GM06990 (cell line): ENCODE data around the gene LMX1A.

Experiments used
- DNase-seq: peaks from one replicate; pipeline ENCODE4 v3.0.0-alpha.2; 2011; ENCODE audit not compliant: insufficient read length; ENCODE audit errors: extremely low read depth
- H3K27me3 ChIP-seq: replicated peaks from 2 replicates; pipeline ENCODE4 v1.6.0; 2011; ENCODE audit warnings: low read length; ENCODE audit not compliant: control insufficient read depth, insufficient read depth
- H3K36me3 ChIP-seq: 2 replicates; pipeline ENCODE4 v1.5.1; 2011; ENCODE audit warnings: low read length; ENCODE audit not compliant: control insufficient read depth, insufficient read depth
- H3K4me3 ChIP-seq: replicated peaks from 2 replicates; pipeline ENCODE4 v1.5.1; 2011; ENCODE audit warnings: low read depth, mild to moderate bottlenecking, control low read depth, low read length
- TF ChIP-seq, protein P1 (sequence below): IDR thresholded peaks from 2 replicates; pipeline ENCODE4 v1.5.1; 2011; ENCODE audit warnings: low read length, control low read depth, mild to moderate bottlenecking, inconsistent platforms; ENCODE audit not compliant: insufficient read depth, poor library complexity, severe bottlenecking

Gene LMX1A

DNA sequence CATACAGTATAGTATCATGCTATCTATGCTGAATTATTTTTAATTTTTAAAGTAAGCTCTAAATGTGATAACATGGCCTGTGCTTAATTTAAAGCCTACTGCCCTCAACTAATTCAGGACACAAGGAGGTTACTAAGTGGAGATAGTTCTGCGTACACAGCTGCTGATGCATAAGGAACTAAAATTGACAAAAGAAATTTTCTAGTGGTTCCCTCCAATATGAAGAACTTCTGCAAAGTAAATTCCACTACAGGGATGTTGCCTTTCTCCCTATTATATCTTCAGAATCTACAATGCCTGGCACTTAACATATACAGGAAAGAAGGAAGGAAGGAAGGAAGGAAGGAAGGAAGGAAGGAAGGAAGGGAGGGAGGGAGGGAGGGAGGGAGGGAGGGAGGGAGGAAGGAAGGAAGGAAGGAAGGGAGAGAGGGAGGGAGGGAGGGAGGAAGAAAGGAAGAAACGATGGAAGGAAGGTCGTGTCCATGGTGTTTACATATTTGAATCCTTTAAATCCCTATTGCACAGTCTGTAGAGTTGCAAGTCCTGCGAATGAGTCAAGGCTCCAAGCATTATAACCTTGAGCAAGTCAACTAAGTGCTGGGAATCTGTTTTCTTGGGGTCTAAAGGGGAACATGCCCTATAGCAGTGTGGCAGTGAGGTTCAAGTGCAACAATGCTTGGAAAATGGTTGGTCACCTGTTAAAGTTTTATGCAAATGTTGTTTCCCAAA is 171.2 kb downstream of the LMX1A start:
- Histone ChIP-seq H3K36me3 (no peaks in the 10 kb centered on the region), H3K4me3 (no peak overlapping the region), H3K27me3 (no peaks in the 10 kb centered on the region)
- no peak for DNase-seq
- TF ChIP-seq, protein P1, sequence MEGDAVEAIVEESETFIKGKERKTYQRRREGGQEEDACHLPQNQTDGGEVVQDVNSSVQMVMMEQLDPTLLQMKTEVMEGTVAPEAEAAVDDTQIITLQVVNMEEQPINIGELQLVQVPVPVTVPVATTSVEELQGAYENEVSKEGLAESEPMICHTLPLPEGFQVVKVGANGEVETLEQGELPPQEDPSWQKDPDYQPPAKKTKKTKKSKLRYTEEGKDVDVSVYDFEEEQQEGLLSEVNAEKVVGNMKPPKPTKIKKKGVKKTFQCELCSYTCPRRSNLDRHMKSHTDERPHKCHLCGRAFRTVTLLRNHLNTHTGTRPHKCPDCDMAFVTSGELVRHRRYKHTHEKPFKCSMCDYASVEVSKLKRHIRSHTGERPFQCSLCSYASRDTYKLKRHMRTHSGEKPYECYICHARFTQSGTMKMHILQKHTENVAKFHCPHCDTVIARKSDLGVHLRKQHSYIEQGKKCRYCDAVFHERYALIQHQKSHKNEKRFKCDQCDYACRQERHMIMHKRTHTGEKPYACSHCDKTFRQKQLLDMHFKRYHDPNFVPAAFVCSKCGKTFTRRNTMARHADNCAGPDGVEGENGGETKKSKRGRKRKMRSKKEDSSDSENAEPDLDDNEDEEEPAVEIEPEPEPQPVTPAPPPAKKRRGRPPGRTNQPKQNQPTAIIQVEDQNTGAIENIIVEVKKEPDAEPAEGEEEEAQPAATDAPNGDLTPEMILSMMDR = no peak

DNA sequence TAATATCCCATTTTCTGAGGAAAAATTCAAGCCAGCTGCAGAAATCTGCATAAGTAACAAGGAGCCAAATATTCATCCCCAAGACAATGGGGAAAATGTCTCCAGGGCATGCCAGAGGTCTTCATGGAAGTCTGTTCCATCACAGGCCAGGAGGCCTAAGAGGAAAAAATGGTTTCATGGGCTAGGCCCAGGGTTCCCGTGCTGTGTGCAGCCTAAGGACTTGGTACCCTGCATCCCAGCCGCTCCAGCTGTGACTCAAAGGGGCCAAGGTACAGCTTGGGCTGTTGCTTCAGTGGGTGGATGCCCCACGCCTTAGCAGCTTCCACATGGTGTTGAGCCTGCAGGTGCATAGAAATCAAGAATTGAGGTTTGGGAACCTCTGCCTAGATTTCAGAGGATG is 173.5 kb downstream of the LMX1A start:
- no peaks in the 10 kb centered on the region for H3K27me3 ChIP-seq
- no peaks in the 10 kb centered on the region for H3K36me3 ChIP-seq
- TF ChIP-seq, protein P1 = no peak
- no peak overlapping the region for H3K4me3 ChIP-seq
- no peak for DNase-seq

DNA sequence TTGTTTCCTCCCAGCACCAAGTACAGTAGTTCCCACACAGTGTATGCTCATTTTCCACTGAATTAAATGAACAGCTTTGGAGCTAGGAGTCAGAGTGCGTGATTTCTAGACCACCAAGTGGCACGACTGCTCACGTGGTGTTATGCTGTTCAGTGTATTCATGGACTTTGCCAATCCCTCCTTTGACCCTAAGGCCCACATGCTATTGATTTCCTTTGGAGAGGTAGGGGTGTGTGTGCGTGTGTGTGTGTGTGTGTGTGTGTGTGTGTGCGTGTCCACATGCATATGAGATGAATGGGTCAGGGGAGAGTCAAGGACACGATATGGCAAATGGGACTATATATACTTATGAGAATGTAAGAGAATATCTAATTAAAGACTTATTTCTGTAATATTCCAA is 177.2 kb downstream of the LMX1A start:
- TF ChIP-seq, protein P1 = no peak

DNA sequence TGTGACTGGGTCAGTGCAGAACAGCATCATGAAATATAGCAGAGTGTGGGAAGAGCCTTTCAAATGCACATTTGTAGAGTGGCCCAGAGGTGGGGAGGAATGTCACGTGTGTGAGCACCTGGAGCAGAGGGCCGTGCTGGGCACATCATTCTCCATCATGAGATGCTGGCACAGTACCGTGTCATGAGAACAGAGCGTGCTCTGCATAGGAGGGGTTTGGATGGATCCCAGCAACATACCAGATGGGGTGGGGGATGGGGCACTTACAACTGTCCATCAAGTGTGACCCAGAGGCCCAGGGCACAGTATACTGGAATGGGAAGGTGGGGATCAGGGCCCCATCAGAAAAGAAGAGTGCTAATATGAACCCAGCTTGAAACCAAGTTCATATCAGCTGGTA is 182.0 kb downstream of the LMX1A start:
- no peak for DNase-seq
- TF ChIP-seq, protein P1 = no peak
- no peaks in the 10 kb centered on the region for H3K36me3 ChIP-seq

More for the DNA sequence above, 177.2 kb downstream of the LMX1A start:
- H3K4me3 ChIP-seq = no peak overlapping the region
- no peaks in the 10 kb centered on the region for H3K27me3 ChIP-seq
- no peak for DNase-seq
- no peaks in the 10 kb centered on the region for H3K36me3 ChIP-seq

DNA sequence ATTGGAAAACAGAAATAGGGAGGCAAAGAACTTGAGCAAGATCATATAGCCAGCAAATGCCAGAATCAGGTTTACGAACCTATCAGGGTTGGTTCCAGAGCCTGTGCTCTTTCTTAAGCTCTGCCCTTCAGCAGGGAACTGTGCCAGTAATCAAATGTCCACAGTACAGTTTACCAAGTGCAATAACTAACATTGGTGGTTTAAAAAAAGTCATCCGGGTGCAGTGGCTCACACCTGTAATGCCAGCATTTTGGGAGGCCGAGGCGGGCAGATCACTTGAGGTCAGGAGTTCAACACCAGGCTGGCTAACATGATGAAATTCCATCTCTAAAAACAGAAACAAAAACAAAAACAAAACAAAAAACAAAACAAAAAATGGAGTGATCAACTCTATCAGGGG is 182.7 kb downstream of the LMX1A start:
- DNase-seq = no peak
- Histone ChIP-seq H3K27me3 (no peaks in the 10 kb centered on the region), H3K4me3 (no peak overlapping the region), H3K36me3 (no peaks in the 10 kb centered on the region)
- TF ChIP-seq, protein P1 = no peak

More for the DNA sequence above, 182.0 kb downstream of the LMX1A start:
- no peak overlapping the region for H3K4me3 ChIP-seq
- no peaks in the 10 kb centered on the region for H3K27me3 ChIP-seq
